MV-4-11 (cell line): ENCODE data around the gene ZDHHC11.
"Not testable (repeated sequence)": the region's sequence is repeated elsewhere in the genome, so short reads cannot be mapped to it uniquely, and the experiment has no call there.

ENCODE experiments used
- DNase-seq: peaks from one replicate; lab custom pipeline; 2025; lab: John Stamatoyannopoulos, UW

Gene ZDHHC11

GRCh38 chr5:845031-845675 lies 5.6 kb downstream of the ZDHHC11 start:
- DNase-seq: not testable (repeated sequence)

GRCh38 chr5:844426-844825 lies 6.4 kb downstream of the ZDHHC11 start:
- not testable (repeated sequence) for DNase-seq

DNA sequence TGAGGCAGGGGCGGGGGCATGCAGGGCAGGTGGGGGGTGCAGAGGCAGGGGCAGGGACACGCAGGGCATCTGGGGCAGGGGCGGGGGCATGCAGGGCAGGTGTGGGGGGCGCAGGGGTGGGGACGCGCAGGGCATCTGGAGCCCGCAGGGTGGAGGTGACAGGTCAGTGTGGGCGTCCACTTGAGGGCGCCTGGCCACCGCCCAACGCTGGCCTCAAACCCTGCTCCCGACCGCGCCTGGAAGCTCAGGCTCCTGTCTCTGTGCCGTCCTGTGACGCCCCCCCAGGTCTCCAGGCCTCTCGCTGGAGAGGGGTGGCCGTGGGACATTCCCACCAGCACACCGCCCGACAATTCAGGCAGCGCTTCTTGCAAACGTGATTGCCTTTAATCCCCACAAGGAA lies 6.9 kb downstream of the ZDHHC11 start:
- DNase-seq: not testable (repeated sequence)

DNA sequence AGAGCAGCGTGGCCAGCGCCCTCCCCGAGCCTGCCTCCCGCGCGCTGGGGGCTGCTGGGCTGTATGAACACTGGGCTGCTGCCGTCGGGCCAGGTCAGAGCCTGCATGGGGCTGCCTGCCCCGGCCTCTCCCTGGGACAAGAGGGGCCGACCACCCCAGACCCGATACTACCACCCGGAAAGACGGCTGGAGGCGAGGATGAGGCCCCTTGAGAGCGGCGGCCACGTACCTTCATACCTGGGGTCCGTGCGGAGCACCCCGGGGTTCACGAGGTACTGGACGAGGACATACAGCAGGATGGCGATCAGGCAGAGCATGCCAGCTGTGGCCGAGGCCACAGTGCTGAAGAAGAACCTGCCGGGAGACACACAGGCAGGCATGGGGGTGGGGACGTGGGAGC lies 7.4 kb downstream of the ZDHHC11 start:
- not testable (repeated sequence) for DNase-seq

DNA sequence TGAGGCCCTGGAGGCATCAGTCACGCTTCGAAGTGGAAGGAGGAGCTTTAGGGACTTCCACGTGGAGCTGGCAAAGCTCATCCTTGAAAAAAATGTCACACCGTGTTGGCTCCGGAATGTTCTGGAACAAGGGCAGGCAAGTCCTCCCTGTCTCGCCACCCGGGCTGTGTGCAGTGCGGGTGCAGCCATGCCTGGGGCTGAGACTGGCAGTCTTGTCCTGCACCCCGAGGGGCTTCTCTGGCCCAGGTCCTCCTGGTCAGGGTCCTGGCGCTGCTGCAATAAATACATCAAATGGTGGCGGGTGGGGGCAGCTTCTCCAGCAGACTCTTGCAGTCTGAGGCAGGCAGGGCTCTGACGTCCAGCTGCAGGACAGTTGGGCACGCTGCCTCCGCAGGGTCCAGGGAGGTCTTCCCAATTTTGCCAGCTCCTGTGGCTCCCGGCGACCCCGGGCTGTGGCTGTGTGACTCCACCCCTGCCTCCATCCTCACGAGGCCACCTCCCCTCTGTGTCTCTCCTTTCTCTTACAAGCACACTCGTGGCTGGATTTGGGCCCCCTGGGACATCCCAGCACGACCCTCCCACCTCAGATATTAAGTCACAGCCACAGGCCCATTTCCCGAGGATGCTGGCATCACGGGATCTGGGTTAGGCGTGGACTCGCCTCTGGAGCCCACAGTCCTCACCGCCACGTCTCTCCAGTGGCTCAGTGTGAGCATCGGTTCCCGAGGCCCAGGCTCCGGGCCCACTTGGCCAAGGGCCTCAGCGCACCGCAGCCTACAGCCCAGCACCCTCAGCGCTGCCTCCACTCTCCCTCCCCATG lies 8.2 kb downstream of the ZDHHC11 start:
- not testable (repeated sequence) for DNase-seq

DNA sequence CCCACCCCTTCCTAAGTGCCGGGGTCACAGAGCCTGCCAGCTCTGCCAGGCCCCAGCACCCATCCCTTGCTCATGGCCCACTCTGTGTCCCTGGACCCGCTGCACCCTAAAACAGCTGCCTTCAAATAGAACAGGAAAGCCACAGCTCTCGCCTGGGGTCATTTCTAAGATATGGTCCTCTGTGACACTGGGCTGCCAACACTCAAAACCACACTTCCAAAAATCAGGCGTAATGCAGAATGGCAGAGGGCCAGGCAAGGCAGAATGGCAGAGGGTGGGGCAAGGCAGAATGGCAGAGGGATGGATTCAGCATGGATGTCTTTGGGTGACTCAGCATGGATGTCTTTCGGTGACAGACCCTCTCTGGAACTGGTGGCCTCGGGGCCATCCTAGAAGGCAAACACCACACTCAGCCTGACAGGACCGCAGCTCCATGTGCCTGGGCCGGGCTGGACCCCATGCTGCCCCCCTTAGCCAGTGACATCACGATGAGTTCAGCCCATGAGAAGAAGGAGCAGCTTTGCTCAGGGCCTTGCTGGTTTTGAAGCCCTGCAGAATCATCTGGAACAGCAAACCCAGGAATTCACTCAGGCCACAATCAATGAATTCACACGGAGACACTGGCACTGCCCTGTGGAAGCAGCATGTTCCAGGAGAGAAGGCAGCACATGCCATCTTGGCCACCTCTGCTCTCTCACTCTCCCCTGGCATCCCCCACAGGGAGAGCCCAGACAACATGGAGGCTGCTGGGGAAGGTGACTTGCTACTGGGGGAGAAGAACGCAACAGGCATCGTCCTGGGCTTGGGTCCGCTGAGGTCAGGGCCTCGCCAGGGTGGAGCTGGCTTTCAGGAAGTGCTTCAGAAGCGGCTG lies 9.0 kb downstream of the ZDHHC11 start:
- DNase-seq: not testable (repeated sequence)

GRCh38 chr5:840974-841435 lies 9.8 kb downstream of the ZDHHC11 start:
- not testable (repeated sequence) for DNase-seq

- DNase-seq: not testable (repeated sequence)
These were observed 10.4 kb downstream of the ZDHHC11 start for GRCh38 chr5:840118-840973.

DNA sequence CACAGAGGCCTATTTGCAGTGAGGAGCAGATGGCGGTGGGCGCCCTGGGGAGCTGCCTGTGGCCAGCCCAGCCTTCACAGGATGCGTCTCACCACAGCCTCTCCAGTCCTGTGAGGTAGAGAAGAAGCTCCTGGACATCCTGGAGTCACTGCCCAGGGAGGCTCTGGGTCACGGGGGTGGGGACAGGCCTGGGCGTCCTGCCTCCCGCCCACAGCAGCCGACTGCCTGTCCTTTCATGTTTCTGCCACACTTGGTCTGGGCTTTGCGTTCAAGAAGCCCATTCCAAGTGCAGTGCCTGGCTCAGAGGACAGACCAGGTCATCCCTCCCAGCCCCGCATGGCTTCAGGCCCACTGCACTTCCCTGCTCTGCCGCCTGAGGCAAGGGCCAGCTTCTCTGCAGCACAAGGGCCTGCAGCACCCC lies 12.3 kb downstream of the ZDHHC11 start:
- not testable (repeated sequence) for DNase-seq

DNA sequence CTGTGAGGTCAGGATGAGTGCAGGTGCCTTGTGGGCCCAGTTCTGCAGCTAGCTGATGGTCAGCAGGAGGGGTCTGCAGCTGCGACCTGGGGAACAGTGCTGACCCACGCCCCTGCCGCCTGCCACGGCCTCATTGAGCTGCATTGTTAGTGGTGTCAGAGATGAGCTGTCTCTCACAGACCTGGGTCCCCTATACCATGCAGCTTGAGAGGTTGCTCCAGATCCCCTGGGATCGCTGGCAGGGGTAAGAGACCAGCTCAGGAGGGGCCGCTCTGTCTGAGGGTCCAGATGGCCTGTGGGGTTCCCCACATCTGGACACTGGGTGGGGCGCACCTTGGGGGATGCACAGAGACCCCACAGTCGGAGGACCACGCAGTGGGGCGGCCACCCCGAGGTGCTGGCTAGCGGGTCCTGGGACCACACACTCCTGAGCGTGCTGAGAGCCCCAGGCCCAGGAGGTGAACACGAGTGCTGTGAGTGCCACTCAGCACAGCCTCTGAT lies 13.1 kb downstream of the ZDHHC11 start:
- not testable (repeated sequence) for DNase-seq

DNA sequence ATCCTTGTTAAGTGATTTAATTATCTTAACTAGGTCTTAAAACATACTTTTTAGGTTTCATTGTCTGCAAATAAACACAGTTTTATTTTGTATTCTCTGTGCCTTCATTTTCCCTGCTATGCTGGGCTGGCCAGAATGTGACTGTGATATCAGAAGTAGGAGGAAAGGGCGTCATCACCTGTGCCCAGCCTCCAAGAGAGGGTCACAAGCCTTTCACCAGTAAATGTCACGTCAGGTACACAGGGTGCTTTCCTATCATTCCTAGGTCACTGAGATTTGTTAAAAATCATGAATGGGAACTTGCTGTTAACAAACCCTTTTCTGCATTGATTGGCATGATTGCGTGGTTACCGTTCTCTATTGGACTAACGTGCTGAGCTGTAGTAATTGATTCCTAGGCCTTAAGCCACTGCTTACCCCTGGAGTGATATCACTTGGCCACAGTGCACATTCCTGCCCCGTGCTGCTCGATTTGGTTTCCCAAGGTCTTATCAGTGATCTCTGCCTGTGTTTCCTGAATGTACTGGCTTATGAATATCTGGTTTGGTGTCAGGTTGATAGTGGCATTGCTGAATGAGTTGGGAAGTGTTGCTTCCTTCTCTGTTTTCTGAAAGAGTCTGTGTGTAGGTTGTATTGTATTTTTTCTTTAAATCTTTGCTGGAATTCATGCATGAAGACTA lies 14.7 kb downstream of the ZDHHC11 start:
- not testable (repeated sequence) for DNase-seq

- DNase-seq: not testable (repeated sequence)
These were observed 16.8 kb downstream of the ZDHHC11 start for GRCh38 chr5:834013-834412.

- not testable (repeated sequence) for DNase-seq
These were observed 22.6 kb downstream of the ZDHHC11 start for GRCh38 chr5:828194-828593.

GRCh38 chr5:825544-825943 lies 25.2 kb downstream of the ZDHHC11 start:
- not testable (repeated sequence) for DNase-seq

DNA sequence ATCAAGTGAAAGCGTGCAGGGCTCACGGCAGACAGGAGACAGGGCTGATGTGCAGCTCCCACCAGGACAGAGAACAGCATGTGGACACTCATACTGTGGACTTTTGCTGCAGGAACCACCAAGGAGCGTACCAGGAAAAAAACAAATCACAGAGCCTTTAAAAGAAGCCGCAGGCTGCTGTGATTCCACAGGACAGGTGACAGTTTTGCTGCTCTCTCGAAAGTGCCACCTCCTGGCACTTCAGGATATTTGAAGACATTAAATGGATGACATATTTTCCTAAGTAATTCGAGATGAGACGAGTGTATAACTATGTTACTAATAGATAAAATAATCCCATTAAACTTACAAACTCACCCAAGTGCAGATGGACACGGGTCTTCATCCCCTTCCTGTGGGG lies 29.3 kb downstream of the ZDHHC11 start:
- no peak for DNase-seq

GRCh38 chr5:820245-820644 lies 30.5 kb downstream of the ZDHHC11 start:
- no peak for DNase-seq

GRCh38 chr5:819078-819477 lies 31.7 kb downstream of the ZDHHC11 start:
- no peak for DNase-seq

GRCh38 chr5:816176-816575 lies 34.6 kb downstream of the ZDHHC11 start:
- DNase-seq: no peak

- DNase-seq: no peak
These were observed 35.3 kb downstream of the ZDHHC11 start for GRCh38 chr5:815449-815848.

DNA sequence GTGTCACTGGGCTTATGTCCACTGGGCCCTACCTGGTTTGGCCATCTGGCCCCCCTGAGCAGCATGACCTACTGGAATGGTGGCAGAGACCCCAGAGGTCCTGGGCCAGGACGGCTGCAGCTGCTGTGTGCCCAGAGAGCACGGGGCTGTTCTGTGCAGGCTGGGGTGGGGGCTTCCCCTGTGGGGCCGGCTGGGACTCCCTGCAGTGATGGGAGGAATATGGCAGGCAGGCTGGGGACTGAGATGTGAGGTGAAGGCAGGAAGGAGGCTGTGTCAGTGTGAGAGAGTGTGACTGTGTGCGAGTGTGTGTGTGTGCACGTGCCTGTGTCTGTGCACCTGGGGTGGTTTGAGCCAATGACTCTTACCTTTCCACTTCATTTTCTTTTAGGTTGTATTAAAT lies 37.2 kb downstream of the ZDHHC11 start:
- DNase-seq: not testable (repeated sequence)
